Stimulated activated CD8-positive, alpha-beta memory T cell treated with anti-CD3 and anti-CD28 coated beads, Interleukin-2, amount 100 ng/mL, for 1 hour (primary cell): ENCODE results near the gene CLPTM1L.
A peak's percentile ranks its signal among the peaks of the same experiment; 100 is the strongest.

Experiments used
- DNase-seq, 2 donors: peaks; one replicate each; pipeline ENCODE4 v3.0.0-alpha.2; 2020; ENCODE audit warnings: low read depth in 2 of 2

Gene CLPTM1L

DNA sequence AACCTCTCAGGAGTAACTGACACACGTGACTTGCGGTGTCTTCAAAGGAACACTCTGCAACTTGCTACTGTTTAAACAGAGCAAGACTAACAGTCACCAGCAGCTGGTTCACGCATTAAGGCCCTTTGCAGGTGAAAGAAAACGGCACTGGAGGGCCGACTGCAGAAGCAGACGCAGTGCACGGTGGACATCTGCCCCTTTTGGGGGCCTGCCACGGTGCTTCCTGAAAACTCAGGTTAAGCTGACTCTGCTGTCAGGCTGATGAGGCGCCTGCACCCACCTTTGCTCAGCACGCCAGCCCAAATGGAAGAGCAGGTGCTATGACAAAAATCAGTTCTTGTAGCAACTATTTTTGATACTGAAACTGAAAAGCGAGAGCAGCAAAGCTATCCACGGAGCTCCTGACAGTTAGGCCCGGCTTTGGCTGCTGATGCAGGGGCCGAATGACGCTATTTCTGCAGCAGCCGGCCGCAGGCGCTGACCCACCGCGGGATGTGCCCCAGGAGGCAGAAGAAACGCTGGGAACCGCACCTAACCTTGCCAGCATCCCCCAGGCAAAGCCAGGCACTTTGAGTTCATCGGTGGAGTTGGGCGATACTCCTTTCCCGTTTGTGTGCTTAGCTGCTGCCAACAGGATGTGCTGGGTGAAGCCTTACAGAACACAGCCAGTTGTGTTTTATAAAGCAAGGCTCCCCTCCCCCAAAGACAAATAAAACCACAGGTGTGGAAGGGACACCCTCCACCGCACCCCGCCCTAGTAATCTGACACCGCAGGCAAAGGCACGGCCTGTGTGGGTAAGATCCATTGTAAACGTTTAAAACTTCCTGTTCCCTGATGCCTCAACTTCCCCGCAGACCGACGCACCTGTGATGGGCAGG, 29.0 kb downstream of the CLPTM1L start:
- peak in 1 of 2 donors; percentile 12 for DNase-seq

DNA sequence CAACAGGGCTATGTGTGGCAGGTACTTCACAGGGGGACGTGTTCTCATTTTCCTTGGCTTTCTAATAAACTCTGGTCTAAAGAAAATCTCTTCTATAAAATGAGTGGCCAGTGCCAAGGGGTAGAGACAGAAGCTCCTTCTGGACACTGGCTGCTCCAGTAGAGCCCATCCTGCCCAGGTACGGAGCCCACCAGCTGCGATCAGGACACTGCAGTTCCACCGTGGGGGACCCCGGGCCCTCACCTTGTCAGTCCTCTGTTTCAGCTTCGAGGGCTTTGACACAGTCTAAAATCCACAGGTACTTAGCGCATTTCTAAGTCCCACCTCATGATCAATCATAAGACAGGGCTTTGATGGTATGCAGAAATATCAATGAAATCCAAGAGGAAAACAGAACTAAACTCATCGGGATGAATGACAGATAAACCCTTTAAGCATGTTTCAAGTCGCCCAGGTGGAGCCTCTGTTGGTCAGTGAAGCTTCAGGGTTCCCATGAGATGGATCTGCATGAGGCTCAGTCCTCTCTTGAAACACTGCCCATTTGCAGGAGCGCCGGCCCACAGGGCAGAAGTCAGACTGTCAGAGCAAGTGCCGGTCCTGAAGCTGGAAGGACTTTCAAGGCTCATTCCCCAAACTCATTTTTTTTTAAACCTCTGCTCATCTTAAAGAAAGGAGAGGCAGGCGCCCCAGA, 29.7 kb downstream of the CLPTM1L start:
- DNase-seq: no peak

DNA sequence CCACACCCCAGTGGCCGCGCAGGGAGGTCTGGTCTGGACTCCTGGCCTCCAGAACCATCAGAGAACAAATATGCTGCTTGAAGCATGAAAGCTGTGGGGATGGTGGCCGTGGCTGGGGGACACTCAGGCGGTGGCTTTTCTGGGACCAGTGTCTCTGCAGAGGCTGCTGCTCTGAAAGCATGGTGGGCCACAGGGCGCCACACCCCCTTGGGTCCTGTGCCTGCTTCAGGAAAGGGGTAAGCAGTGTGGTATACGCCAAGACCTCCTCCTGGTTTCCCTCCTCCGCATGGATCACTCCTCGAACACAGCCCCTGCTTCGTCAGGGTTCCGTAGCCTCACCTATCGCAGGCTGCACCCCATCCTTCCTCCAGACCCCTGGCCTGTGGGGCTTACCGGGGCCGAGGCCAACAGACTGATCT, 30.3 kb downstream of the CLPTM1L start:
- DNase-seq: no peak

DNA sequence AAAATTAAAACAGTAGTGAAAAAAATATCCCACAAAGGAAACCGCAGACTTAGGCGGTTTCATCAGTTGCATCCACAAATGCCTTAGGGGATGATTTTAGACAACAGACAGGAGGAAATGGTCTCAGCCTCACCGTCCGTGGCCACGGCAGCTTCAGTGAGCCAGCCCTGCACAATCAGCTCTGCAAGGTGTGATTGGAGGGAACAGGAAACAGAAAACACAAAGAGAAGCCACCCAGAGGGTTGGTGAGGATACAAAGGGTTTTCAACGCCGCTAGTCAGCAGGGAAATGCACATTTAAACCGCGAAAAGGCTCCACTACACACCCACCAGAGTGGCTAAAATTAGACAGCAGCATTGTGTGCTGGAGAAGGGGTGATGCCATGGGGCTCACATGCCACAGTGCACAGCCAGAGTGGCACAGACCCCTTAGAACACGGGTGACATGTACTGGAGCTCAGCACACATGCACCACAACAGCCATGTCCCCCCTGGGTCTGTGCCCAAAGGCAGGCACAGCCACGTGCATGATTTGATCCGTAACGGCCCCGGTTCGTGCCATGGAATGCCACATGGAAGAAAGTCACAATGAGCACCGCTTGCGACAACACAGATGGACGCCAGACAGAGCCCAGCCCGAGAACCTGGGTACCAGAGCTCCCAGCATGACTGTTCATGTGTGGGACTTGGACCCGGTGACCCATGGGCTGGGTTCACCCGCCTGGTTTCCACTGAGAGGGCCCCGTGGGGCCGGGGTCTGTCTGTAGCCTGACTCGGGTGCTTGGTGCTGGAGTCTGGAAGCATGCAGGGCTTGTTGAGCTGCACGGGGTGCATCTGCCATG, 31.7 kb downstream of the CLPTM1L start:
- no peak for DNase-seq

DNA sequence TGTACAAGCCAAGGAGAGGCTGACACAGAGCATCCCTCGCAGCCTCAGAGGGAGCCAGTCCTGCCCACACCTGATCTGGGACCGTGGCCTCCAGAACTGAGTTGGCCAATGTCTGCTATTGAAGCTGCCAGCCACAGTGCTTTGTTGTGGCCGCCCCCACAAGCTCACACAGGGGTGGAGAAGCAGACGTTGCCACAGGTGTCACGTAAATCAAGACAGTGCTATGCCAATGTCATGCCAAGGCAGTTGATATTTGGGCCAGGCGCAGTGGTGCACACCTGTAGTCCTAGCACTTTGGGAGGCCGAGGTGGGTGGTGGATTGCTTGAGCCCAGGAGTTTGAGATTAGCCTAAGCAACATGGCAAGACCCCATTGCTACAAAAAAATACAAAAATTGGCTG, 32.7 kb downstream of the CLPTM1L start:
- DNase-seq: no peak

DNA sequence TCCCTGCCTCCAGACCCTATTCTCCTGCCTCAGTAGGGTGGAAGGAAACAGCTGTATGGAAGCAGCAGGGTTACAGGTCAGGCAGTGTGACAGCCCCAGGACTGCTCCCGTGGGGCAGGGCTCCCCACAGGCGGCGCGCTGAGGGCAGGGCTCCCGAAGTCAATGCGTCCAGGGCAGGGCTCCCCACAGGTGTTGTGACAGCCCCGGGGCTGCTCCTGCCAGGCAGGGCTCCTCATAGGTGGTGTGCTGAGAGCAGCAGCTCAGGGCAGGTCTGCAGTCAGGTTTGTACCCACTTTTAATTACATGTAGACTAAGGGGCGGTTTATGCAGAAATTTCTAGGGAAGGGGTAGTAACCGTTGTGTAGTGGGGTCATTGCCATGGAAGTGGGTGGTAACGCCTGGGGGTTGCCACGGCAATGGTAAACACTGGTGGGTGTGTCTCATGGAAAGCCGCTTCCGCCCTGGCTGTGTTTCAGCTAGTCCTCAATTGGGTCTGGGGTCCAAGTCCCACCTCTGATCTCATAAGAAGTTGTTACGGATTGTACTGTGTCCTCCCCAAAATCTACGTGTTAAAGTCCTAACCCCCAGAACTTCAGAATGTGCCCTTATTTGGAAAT, 33.4 kb downstream of the CLPTM1L start:
- DNase-seq: no peak

DNA sequence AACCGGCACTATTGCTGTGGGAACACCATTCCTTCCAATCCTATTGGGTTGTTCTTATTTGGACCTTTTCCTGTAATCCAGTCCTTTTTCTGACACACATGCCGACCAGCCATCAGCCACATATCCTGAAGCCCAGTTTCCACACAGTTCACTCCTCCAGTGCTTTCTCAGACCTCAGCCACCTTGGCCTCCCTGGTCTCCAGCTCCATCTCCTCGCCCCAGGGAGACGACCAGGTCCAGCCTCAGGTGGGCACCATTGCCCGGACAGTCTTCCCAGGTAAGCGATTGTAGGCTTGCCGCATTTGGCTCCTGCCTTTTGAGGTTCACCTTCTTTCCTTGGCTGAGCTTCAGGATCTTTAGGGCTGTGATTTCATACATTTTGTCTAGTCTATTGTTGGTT, 34.8 kb downstream of the CLPTM1L start:
- DNase-seq: no peak

DNA sequence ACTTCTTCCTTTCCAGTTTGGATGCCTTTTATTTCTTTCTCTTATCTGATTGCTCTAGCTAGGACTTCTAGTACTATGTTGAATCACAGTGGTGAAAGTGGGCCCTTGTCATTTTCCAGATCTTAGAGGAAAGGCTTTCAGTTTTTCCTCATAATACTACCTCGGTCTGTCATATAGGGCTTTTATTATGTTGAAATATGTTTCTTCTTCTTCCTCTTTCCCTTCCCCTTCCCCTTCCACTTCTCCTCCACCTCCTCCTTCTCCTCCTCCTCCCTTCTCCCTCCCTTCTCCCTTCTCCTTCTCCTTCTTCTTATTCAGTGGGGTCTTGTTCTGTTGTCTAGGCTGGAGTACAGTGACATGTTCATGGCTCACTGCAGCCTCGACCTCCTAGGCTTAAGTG, 40.9 kb downstream of the CLPTM1L start:
- DNase-seq: no peak

DNA sequence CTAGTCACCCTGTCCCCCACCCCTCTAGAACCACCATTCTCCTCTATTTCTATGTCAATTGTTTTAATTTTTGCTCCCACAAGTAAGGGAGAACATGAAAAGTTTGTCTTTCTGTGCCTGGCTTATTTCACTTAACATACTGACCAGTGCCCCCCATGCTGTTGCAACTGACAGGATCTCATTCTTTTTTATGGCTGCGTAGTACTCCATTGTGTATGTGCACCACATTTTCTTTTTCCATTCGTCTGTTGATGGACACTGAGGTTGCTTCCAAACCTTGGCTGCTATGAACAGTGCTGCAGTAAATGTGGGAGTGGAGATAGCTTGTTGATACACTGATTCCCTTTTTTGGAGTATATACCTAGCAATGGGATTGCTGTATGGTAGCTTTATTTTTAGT, 42.6 kb downstream of the CLPTM1L start:
- DNase-seq: no peak

DNA sequence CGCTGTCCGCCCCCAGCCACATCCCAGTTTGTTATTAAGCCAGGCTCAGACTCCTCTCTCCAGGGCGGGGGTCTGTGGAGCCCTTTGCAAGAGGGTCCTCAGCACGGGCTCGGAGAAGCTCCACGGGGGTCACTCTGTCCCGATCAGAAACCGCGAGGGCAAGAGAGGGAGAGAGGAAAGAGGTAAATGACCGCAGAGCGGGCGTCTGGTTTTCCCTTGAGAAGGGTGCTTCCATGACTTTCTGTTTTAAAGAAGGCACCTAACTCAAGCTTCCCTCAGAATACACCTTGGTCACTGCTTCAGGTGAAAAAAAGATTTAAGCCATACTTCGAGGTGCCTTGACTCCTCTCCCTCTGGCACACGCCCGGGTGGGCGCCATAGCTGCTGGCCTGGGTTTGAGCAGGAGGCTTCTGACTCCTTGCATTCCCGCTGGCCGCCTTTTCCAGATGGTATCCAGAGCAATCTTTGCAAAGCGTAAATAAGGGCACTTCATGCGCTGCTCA, 44.3 kb downstream of the CLPTM1L start:
- no peak for DNase-seq

DNA sequence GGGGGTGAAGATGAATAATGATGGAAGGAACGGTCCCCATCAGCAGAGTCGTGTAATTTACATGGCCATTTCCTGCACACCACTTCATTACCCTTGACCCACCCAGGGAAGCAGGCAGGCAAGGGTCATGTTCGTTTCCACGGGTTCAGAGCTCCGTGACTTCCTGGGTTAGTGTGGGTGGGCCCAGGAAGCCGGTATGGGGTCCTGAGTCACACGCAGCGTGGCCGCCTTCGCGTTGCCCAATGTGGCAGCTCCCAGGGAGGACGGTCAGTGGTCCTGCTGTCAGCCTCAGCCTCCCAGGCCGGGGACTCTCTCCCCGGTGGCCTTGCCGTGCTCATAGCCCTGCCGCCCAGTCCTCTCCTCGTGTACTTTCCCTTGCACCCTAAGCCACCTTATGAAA, 44.9 kb downstream of the CLPTM1L start:
- no peak for DNase-seq

DNA sequence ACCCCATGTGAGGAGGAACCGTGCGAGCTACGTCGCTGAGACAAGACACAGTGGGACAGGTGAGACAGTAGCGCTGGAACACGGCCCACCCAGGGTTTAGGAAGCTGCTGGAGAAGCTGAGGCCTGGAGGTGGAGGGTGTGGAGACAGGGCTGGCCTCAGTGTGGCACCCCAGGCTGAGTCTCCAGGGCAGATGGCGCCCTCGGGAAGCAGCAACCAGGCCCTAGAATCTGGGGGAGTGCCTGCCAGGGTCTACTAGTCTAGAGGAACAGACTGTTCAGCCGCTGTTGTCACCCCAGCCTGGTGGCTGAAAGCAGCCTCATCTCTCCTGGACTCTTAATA, 45.4 kb downstream of the CLPTM1L start:
- no peak for DNase-seq

DNA sequence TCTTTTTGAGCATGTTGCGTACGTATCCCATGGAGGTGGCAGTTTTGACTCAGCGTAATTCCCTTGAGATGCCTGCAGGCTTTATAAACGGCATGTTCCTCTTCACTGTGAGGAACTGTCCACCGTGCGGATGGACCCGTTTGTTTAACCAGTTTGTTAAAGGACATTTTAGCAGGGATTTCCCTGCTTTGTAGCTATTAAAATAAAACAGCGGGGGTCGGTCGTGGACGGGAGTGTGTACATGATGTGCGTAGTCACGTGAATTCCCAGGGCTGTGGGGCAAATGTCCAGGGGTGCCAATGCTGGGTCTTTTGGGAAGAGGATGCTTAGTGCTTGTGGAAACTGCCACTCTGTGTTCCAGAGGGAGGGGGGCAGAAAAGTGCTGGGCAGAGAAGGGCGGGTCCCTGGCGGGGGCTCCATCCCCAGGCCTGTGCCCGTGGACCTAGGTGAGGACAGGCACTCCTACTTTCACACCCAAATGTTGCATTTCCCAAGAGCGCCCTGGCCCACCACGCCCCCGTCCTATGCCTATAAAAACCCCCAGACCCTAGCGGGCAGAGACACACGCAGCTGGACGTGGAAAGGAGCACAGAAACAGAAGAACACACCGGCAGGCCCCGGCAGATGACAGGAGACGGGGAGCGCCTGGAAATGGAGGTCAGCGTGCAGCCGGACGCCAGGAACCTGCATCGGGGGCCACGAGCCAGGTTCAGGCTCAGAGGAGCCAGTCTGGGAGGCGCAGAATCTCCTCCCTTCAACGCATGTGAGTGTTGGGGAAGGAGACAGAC, 46.0 kb downstream of the CLPTM1L start:
- no peak for DNase-seq

DNA sequence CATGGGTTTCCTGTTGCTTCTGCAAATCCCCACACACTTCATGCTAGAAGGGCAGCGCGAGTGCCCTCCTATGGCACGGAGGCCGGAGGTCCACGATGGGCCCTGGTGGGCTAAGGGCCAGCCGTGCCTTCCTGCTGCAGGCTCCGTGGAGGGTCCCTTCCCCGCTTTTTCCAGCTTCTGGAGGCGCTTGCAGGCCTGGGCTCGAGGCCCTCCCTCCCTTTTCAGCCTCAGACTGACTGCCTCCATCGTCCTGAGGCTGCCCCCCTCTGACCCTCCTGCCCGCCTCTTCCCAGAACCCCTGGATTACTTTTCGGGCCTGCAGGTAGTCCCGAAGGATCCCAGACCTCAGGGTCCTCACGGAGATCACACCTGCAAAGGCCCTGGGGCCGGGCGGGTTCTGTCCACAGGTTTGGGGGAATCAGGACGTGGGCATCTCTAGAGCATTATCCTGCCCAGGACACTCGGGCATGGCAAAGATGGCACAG, 46.8 kb downstream of the CLPTM1L start:
- DNase-seq: no peak

DNA sequence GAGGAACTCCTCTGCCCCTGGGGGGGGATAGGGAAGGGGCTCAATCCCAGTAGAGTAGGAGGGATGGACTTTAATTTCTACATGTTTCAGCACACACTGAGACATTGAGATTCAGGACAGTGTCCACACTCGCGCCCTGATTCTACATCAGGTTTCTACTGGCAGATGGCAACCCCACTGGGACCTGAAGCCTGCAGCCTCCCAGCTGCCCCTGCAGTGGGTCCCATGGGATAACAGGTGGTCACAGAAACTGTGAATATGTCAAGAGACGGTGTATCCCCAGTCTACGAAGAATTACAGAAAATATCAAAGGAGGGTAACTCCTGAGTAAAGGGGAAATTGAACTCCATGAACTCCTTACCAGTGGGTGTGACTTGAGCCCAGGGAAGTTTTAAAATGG, 47.7 kb downstream of the CLPTM1L start:
- DNase-seq: no peak

DNA sequence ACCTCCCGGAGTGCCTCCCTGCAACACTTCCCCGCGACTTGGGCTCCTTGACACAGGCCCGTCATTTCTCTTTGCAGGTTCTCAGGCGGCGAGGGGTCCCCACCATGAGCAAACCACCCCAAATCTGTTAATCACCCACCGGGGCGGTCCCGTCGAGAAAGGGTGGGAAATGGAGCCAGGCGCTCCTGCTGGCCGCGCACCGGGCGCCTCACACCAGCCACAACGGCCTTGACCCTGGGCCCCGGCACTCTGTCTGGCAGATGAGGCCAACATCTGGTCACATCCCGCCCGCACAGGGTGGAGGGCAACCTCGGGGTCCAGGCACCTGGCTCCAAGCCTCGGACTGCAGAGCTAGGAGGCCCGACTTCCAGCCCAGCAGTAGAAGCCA, 49.3 kb downstream of the CLPTM1L start:
- no peak for DNase-seq

DNA sequence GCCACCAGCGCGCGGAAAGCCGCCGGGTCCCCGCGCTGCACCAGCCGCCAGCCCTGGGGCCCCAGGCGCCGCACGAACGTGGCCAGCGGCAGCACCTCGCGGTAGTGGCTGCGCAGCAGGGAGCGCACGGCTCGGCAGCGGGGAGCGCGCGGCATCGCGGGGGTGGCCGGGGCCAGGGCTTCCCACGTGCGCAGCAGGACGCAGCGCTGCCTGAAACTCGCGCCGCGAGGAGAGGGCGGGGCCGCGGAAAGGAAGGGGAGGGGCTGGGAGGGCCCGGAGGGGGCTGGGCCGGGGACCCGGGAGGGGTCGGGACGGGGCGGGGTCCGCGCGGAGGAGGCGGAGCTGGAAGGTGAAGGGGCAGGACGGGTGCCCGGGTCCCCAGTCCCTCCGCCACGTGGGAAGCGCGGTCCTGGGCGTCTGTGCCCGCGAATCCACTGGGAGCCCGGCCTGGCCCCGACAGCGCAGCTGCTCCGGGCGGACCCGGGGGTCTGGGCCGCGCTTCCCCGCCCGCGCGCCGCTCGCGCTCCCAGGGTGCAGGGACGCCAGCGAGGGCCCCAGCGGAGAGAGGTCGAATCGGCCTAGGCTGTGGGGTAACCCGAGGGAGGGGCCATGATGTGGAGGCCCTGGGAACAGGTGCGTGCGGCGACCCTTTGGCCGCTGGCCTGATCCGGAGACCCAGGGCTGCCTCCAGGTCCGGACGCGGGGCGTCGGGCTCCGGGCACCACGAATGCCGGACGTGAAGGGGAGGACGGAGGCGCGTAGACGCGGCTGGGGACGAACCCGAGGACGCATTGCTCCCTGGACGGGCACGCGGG, 49.9 kb downstream of the CLPTM1L start, which contains the start of gene TERT:
Gene TERT (minus strand): TSS at position 234 of the 815 bp plus-strand sequence. CDS start 79 bp downstream, at position 155.
- peak; percentile 20 to 44 for DNase-seq

DNA sequence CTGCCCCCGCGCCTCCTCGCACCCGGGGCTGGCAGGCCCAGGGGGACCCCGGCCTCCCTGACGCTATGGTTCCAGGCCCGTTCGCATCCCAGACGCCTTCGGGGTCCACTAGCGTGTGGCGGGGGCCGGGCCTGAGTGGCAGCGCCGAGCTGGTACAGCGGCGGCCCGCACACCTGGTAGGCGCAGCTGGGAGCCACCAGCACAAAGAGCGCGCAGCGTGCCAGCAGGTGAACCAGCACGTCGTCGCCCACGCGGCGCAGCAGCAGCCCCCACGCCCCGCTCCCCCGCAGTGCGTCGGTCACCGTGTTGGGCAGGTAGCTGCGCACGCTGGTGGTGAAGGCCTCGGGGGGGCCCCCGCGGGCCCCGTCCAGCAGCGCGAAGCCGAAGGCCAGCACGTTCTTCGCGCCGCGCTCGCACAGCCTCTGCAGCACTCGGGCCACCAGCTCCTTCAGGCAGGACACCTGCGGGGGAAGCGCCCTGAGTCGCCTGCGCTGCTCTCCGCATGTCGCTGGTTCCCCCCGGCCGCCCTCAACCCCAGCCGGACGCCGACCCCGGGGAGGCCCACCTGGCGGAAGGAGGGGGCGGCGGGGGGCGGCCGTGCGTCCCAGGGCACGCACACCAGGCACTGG, 50.6 kb downstream of the CLPTM1L start:
- no peak for DNase-seq
